D721Med (cell line): Measurements from ENCODE around the gene PGLYRP2.
A peak's percentile ranks its signal among the peaks of the same experiment; 100 is the strongest.

ENCODE experiments used
- DNase-seq: peaks from one replicate; pipeline ENCODE4 v3.0.0; 2011; ENCODE audit warnings: low spot score; ENCODE audit not compliant: insufficient read length
- FAIRE-seq: peaks from 2 replicates; lab custom pipeline; 2011; peaks lifted over from hg19 to GRCh38; lab: Jason Lieb, UNC
- CTCF ChIP-seq: IDR thresholded peaks from 2 replicates; pipeline ENCODE4 v1.5.1; 2012; ENCODE audit warnings: mild to moderate bottlenecking, control low read depth; ENCODE audit not compliant: insufficient read depth; ENCODE audit errors: missing control alignments

PGLYRP2 gene

GRCh38 chr19:15450528-15450890 lies 28.8 kb downstream of the PGLYRP2 start:
- no peak for DNase-seq
- no peak for TF ChIP-seq CTCF
- FAIRE-seq, result no peak

- DNase-seq (peak; percentile 93), FAIRE-seq (no peak)
- TF ChIP-seq CTCF, result no peak
These were observed 29.4 kb downstream of the PGLYRP2 start, which contains the start of gene WIZ for GRCh38 chr19:15449620-15450527. TSS of gene WIZ (minus strand) at chr19:15449956. CDS start at chr19:15448307, 1,649 bp downstream.

GRCh38 chr19:15448778-15449619 lies 30.3 kb downstream of the PGLYRP2 start:
- DNase-seq (no peak), FAIRE-seq (no peak)
- no peak for TF ChIP-seq CTCF

GRCh38 chr19:15448044-15448777 lies 31.1 kb downstream of the PGLYRP2 start:
- FAIRE-seq (no peak), DNase-seq (no peak)
- no peak for TF ChIP-seq CTCF

- FAIRE-seq (no peak), DNase-seq (no peak)
- TF ChIP-seq CTCF, result no peak
These were observed 32.2 kb downstream of the PGLYRP2 start for GRCh38 chr19:15447057-15447456.

- TF ChIP-seq CTCF, result no peak
- no peak for DNase-seq
- no peak for FAIRE-seq
These were observed 33.4 kb downstream of the PGLYRP2 start for GRCh38 chr19:15445807-15446376.
